Activated naive CD4-positive, alpha-beta T cell treated with anti-CD3 and anti-CD28 coated beads, Interleukin-2, amount 10 ng/mL, durations not matched to agents 7 days and 5 days (primary cell): ENCODE results near the gene CXCL12.
A peak's percentile ranks its signal among the peaks of the same experiment; 100 is the strongest.

Source experiments
- CTCF ChIA-PET: fragments of 350-600 bp; sonication (Branson Sonifier 250); formaldehyde crosslinking; loops from one replicate; lab custom pipeline; 2021; ENCODE audit warnings: antibody characterized with exemption; lab: Charles Lee
- DNase-seq: peaks from one replicate; pipeline ENCODE4 v3.0.0-alpha.2; 2020
- H3K27ac Mint-ChIP-seq: one replicate; pipeline ENCODE4 v1.8.0; 2021; ENCODE audit warnings: mild to moderate bottlenecking, moderate library complexity, mixed read lengths
- H3K27me3 Mint-ChIP-seq: one replicate; pipeline ENCODE4 v1.8.0; 2021; ENCODE audit warnings: mild to moderate bottlenecking, mixed read lengths
- H3K36me3 Mint-ChIP-seq: one replicate; pipeline ENCODE4 v1.8.0; 2021; ENCODE audit warnings: mixed read lengths
- H3K4me1 Mint-ChIP-seq: one replicate; pipeline ENCODE4 v1.8.0; 2021; ENCODE audit warnings: mixed read lengths
- H3K4me3 Mint-ChIP-seq: one replicate; pipeline ENCODE4 v1.8.0; 2021; ENCODE audit warnings: mild to moderate bottlenecking, moderate library complexity, mixed read lengths
- H3K9me3 Mint-ChIP-seq: one replicate; pipeline ENCODE4 v1.8.0; 2021; ENCODE audit warnings: mixed read lengths

Gene CXCL12

DNA sequence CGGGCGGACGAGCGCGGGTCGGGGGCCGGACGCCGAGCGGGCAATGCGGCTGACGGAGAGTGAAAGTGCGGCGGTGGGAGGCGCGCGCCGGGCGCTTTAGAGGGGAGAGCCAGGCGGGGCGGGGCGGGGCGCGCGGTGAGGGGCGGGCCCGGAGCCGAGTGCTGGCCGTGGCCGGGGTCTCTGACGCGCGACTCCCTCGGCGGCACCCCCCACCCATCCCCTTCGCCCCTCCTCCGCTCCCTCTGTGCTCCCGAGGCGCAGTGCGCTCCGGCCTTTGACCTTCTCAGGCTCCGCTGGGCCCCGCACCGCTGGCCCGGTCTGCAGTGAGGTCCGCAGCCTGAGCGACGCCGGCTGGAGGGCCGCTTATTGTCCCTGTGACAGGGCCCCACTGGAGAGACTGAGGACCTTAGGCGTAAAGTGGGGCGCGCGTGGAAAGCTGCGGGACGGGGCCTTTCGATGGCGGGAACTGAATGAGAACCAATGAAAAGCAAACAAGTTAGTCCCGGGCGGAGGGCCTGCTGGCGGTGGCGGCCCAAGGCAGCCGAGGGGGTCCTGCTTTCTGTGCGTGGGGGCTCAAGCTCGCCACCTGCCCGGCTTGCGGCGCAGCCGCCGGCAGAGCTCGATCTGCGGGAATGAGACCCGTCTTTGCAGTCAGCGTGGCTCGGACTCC lies at the start of gene CXCL12:
CXCL12 (minus strand) TSS at position 72 of the 670 bp plus-strand sequence. CDS start 92 bp downstream, outside the sequence.
- Mint-ChIP-seq H3K4me3 (peak within 1 kb of the TSS; percentile 46), H3K36me3 (no peaks in the 10 kb centered on the region), H3K4me1 (peaks cover 5% of the 10 kb centered on the region), H3K27me3 (peaks cover 79% of the 10 kb centered on the region), H3K27ac (no peak within 1 kb of the TSS), H3K9me3 (no peaks in the 10 kb centered on the region)
- CTCF ChIA-PET: interaction anchor here (0.8 to 2.1 kb wide), 3 partner anchors 472 to 712 kb away, joined by 3 to 8 read pairs (median 4); no protein-coding TSS in a partner anchor
- DNase-seq: no peak

DNA sequence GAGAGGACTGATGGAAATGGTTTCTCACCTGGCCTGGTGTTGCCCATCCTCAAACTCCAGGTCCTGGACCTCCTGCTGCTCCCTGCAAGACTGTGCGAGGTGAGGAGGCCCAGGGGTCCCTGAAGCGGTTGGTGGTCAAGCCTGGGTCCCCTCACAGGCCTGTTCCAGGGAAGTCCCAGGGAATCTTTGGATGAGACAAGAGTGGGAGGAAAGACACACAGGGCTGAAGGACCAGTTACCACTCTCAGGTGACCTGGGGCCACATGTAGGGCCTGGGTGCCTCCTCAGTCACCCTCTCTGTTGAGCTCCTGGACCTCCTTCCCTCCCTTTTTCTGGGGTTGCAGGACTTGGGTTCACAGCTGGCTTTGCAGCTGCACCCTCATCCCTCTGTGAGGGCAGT lies 42.6 kb upstream of the CXCL12 start:
- Mint-ChIP-seq H3K27ac (no peak overlapping the region), H3K9me3 (peaks cover 4% of the 10 kb centered on the region), H3K4me3 (no peak overlapping the region), H3K4me1 (no peaks in the 10 kb centered on the region), H3K36me3 (no peaks in the 10 kb centered on the region), H3K27me3 (no peaks in the 10 kb centered on the region)
- CTCF ChIA-PET: no interaction called here
- DNase-seq: no peak

DNA sequence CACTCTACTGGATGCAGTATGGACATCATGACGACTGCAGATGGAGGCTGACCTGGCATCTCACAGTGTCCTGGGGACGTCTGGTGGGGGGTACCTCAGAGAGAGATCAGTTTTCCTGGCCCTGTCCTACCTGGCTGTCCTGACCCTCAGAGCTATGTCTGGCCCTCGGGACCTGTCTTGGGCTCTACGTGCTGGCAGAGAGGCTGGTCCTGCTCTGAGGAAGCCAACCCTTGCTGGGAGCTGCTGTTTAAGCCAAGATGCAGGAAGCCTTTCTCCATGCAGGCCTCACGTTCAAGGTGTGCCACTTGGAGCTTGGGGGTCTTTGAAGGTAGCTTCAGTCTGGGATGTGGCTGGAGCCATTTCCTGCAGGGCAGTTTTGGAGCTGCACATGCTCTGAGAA lies 42.1 kb upstream of the CXCL12 start:
- H3K9me3 Mint-ChIP-seq: peaks cover 4% of the 10 kb centered on the region
- DNase-seq: no peak
- H3K27me3 Mint-ChIP-seq: no peaks in the 10 kb centered on the region
- no peak overlapping the region for H3K4me3 Mint-ChIP-seq
- no peaks in the 10 kb centered on the region for H3K4me1 Mint-ChIP-seq
- CTCF ChIA-PET: no interaction called here
- H3K36me3 Mint-ChIP-seq: no peaks in the 10 kb centered on the region
- H3K27ac Mint-ChIP-seq: no peak overlapping the region

DNA sequence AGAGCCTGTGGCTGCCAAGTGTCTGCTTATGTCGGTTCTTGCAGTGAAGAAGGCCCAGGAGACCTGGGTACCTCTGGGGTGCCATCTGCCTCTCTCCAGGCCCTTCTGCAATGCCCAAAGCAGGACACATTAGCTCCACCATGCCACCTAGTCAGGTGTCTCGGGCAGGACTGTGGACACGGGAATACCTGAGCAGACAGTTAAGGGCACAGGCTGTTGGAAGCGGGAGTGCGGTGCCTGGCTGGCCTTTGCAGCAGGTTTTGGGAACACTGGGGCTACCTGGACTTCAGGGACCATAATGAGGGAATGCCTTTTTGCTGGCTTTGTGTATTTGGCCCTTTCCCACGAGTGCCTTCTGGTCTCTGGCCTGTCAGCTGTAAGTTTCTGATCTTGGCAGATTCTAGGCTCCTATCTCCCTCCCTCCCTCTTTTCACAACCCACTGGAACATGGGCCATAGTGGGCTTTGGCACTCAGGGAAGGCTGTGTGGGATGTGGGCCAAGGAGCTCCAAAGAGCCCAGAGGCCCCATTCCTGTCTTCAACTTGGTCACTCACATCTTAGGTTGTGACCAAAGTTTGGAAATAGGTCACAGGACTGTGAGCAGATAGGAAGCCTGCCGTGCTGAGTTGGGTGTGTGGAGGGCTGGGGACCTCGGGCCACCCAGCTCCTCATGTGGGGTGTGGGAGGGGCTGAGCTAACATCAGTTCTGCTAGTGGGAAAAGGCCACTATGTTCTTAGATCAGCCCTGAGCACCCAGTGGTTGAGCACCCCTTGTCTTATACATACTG lies 41.5 kb upstream of the CXCL12 start:
- Mint-ChIP-seq H3K27me3 (no peaks in the 10 kb centered on the region), H3K4me3 (no peak overlapping the region), H3K9me3 (peaks cover 4% of the 10 kb centered on the region), H3K27ac (no peak overlapping the region), H3K36me3 (no peaks in the 10 kb centered on the region), H3K4me1 (peaks cover 1% of the 10 kb centered on the region)
- no peak for DNase-seq
- CTCF ChIA-PET: no interaction called here

DNA sequence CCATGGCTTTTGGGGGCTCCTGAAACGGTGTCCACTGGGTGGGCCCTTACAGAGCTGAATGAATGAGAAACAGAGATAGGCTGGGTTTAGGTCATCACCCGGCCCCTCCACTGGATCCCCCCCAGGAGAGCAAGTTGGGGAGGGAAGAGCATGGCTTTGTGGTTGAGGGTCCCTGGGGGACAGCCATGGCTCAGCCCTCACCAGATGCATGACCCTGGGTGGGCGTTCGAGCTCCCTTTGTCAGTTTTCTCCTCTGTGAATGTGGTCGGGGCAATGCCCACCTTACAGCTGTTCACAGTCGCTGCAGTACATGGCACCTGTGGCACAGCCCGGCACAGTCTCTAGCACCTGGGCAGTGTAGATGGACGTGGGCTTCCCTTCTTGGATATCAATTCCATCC lies 40.6 kb upstream of the CXCL12 start:
- Mint-ChIP-seq H3K4me3 (no peak overlapping the region), H3K9me3 (no peaks in the 10 kb centered on the region), H3K4me1 (peaks cover 8% of the 10 kb centered on the region), H3K27me3 (no peaks in the 10 kb centered on the region), H3K36me3 (no peaks in the 10 kb centered on the region), H3K27ac (no peak overlapping the region)
- CTCF ChIA-PET: no interaction called here
- no peak for DNase-seq

DNA sequence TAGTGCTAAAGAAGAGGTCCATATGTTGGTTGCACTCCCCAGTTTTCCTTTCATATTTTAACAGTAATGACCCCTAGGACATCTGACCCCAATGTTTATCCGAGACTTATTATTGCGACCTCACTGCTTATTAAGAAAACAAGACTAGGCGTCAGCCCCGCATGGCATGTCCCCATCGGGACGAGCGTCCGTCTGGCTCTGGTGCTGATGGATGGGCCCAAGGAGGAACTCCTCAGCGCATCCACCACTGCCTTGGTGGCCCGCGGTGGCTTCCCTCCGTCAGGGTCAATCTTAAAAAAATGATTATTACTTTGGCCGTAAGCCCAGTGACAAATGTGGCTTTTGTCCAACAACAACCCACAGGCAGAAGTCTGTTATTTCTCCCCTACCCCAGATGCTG lies 40.1 kb upstream of the CXCL12 start:
- H3K4me3 Mint-ChIP-seq: no peak overlapping the region
- H3K36me3 Mint-ChIP-seq: no peaks in the 10 kb centered on the region

DNA sequence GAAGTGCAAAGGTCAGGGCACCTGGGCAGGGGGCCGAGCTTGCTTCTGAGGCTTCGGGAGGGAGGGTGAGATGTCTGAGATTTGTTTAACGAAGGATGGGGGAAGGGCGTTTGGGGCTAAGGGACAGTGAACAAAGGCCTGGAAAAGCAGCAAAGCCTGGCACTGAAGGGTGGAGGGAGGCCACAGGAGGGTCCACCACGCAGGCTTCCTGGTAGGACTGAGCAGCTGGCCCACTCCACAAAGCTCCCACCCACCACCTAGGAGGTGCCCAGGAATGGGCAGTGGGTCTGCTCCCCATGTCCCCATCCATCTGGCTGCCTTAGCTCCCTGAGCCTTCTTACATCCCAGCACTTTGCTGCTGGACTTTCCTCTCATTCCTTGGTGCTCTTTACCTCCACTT lies 39.4 kb upstream of the CXCL12 start:
- no peaks in the 10 kb centered on the region for H3K9me3 Mint-ChIP-seq
- no peaks in the 10 kb centered on the region for H3K36me3 Mint-ChIP-seq
- H3K4me3 Mint-ChIP-seq: no peak overlapping the region
- no peaks in the 10 kb centered on the region for H3K27me3 Mint-ChIP-seq
- DNase-seq: no peak
- peaks cover 16% of the 10 kb centered on the region for H3K4me1 Mint-ChIP-seq
- CTCF ChIA-PET: no interaction called here
- no peak overlapping the region for H3K27ac Mint-ChIP-seq

More for the DNA sequence above, 40.1 kb upstream of the CXCL12 start:
- DNase-seq: no peak
- no peaks in the 10 kb centered on the region for H3K9me3 Mint-ChIP-seq
- no peaks in the 10 kb centered on the region for H3K27me3 Mint-ChIP-seq
- peaks cover 13% of the 10 kb centered on the region for H3K4me1 Mint-ChIP-seq
- H3K27ac Mint-ChIP-seq: no peak overlapping the region
- CTCF ChIA-PET: no interaction called here

DNA sequence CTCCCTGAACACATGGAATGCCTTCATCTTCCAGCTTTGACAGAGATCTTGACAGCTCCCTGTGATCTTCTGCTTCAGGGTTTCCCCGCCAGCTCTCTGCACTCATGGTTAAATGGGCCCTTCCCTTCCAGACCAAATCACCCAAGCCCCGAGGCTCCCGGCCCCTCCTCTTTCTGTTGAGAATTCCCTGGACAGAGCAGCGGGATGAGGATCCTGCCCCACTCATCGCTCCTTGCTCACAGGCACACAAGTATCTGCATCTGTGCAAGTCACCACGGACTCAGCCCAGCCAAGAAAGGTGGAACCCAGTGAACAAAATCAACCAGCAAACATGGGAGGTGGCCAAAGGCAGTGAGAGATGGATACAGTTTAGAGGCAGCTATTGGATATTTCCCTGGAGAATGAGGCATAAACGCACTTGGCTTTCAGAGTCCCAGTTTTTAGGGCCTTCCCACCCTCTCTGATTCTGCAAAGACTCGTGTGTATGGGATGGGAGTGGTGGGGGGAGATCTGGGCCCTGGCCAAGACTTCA lies 37.7 kb upstream of the CXCL12 start:
- no peaks in the 10 kb centered on the region for H3K36me3 Mint-ChIP-seq
- no peaks in the 10 kb centered on the region for H3K9me3 Mint-ChIP-seq
- no peak overlapping the region for H3K4me3 Mint-ChIP-seq
- peaks cover 16% of the 10 kb centered on the region for H3K4me1 Mint-ChIP-seq
- DNase-seq: no peak
- no peaks in the 10 kb centered on the region for H3K27me3 Mint-ChIP-seq
- CTCF ChIA-PET: interaction anchor here (0.7 kb wide), 1 partner anchor 8 kb away, joined by 3 read pairs; no protein-coding TSS in a partner anchor
- no peak overlapping the region for H3K27ac Mint-ChIP-seq

DNA sequence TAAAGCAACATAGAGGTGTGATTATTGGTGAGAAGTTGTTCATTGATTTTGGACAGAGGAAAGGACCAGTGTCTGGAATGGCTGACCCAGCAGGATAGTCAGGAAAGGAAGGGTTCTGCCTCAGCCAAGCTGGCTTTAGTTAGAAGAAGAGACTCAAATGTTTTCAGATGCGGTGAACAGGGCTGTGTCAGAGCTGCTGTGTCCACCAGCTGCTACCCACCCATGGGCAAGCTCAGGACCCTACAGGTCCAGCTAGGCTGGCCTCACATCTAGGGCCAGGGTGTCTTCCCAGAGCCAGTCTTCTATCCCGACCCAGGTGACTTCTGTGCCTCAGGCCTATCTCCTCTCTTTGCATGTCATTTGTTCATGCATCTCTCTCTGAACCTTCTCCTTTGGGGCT lies 37.3 kb upstream of the CXCL12 start:
- Mint-ChIP-seq H3K27ac (no peak overlapping the region), H3K36me3 (no peaks in the 10 kb centered on the region), H3K4me1 (peaks cover 16% of the 10 kb centered on the region), H3K9me3 (no peaks in the 10 kb centered on the region), H3K4me3 (no peak overlapping the region), H3K27me3 (no peaks in the 10 kb centered on the region)
- CTCF ChIA-PET: interaction anchor here (0.7 kb wide), 1 partner anchor 8 kb away, joined by 3 read pairs; no protein-coding TSS in a partner anchor
- DNase-seq: no peak

DNA sequence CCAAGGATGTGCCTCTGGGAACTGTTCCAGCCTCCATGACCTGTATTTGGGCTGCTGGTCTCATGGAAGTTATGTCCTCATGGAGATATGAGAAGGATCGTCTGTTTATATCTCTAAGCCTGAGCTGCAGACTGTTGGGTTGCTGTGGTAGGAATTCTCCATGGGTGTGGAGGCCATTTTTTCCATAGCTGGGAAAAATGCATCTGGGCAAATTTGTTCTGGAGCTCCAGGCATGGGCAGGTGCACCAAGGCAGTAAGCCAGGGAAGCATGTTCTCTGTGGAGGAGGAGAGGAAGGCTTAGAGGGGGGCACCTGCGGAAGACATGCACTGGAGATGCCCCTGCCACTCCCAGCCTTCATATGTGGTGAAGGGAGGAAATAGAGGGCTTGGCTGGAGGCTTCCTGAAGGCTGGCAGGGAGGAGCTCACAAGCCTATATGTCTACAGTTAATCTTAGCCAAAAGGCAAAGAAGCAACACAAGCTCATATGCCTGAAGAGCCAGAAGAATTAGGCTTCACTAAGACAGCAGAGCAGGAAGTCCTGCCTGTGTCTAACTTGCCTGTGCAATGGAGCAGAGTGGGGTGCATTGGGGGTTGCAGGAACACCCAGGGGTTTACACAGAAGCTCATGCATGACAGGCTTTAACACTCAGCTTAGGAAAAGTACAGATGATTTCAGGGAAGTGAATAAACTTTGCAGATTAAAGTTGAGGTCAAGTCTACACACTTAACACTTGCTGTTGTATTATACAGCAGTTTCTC lies 35.1 kb upstream of the CXCL12 start:
- CTCF ChIA-PET: interaction anchor here (1.0 kb wide), 1 partner anchor 33 kb away, joined by 3 read pairs; no protein-coding TSS in a partner anchor
- Mint-ChIP-seq H3K4me1 (peaks cover 16% of the 10 kb centered on the region), H3K4me3 (no peak overlapping the region), H3K36me3 (no peaks in the 10 kb centered on the region), H3K27ac (no peak overlapping the region), H3K27me3 (no peaks in the 10 kb centered on the region), H3K9me3 (no peaks in the 10 kb centered on the region)
- DNase-seq: no peak

DNA sequence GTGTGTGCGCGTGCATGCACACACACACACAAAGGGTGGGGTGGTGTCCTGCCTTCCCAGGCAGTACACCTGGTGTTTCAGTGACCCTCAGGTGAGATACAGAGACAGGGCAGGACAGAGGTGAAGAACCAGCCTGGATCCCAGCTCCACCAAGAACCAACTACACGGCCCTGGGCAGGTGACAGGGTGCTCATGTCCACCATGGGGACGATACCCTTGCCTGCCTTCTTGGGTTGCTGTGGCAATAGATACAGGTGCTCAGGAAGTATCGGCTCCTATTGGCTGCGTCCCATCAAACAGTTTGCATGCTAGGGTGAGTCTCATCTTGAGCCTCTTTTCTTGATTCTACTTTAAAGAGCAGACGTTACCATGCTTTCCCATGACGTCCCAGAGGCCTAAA lies 33.7 kb upstream of the CXCL12 start:
- Mint-ChIP-seq H3K4me3 (no peak overlapping the region), H3K27ac (no peak overlapping the region), H3K27me3 (no peaks in the 10 kb centered on the region), H3K4me1 (peaks cover 16% of the 10 kb centered on the region), H3K36me3 (no peaks in the 10 kb centered on the region), H3K9me3 (no peaks in the 10 kb centered on the region)
- CTCF ChIA-PET: no interaction called here
- DNase-seq: no peak

DNA sequence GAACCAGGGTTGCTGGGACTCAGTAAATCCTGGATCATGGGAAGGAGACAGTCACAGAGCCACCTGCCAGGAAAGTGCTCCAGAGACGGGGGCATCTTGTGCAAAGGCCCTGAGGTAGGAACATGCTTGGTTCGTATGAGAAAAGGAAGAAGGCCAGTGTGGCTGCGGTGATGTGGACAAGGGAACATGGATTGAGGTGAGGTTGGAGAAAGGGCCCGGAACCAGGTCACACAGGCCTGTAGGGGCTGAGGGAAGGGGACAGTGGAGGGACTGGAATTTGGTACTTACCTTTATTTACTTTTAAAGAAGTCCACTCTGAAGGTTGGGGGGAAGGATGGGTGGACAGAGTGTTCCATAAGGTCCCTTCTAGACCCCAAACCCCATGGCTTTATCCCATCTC lies 32.9 kb upstream of the CXCL12 start:
- DNase-seq: no peak
- CTCF ChIA-PET: no interaction called here
- Mint-ChIP-seq H3K27me3 (no peaks in the 10 kb centered on the region), H3K4me3 (no peak overlapping the region), H3K4me1 (peaks cover 16% of the 10 kb centered on the region), H3K27ac (no peak overlapping the region), H3K36me3 (no peaks in the 10 kb centered on the region), H3K9me3 (no peaks in the 10 kb centered on the region)

DNA sequence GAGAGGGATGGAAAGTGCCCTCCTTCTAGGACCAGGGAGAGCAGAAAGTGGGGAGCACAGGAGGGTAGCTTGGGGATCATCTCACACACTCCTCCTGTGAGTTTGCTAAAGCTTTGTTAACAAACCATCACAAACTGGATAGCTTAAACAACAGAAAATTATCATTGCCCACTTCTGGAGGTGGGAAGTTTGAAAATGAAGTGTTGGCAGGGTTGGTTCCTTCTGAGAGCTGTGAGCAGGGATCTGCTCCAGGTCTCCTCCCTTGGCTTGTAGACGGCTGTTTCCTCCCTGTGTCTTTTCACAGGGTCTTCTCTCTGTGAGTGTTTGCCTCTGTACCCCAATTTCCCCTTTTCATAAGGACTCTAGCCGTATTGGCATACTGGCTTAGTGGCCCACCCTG lies 32.0 kb upstream of the CXCL12 start:
- no peak for DNase-seq

More for the DNA sequence above, 32.0 kb upstream of the CXCL12 start:
- Mint-ChIP-seq H3K4me1 (peaks cover 16% of the 10 kb centered on the region), H3K27ac (no peak overlapping the region), H3K36me3 (no peaks in the 10 kb centered on the region), H3K4me3 (no peak overlapping the region), H3K9me3 (no peaks in the 10 kb centered on the region), H3K27me3 (no peaks in the 10 kb centered on the region)
- CTCF ChIA-PET: no interaction called here
